Neutrophil (primary cell): ENCODE data around the gene OR10H5.

ENCODE experiments used
- H3K27ac ChIP-seq: fragments of 200-600 bp; sonication (generic); 2 replicates; pipeline ENCODE4 v1.5.1; 2016; ENCODE audit warnings: mild to moderate bottlenecking, moderate library complexity
- H3K27me3 ChIP-seq: fragments of 200-600 bp; sonication (generic); 2 replicates; pipeline ENCODE4 v1.6.0; 2016; ENCODE audit warnings: mild to moderate bottlenecking
- H3K36me3 ChIP-seq: fragments of 200-600 bp; sonication (generic); 2 replicates; pipeline ENCODE4 v1.5.1; 2017
- H3K4me1 ChIP-seq, 2 experiments: fragments of 200-600 bp in 1 of 2; sonication (generic) in 1 of 2; 1 replicate in 1 of 2; 2 replicates in 1 of 2; pipeline versions ENCODE4 v1.5.1 to v1.6.1; 2013 to 2016; ENCODE audit warnings: low read depth in 1 of 2, low read length in 1 of 2, mild to moderate bottlenecking in 1 of 2, moderate library complexity in 1 of 2; ENCODE audit not compliant: control insufficient read depth in 1 of 2, insufficient read depth in 1 of 2
- H3K4me3 ChIP-seq, 2 experiments: fragments of 200-600 bp in 1 of 2; sonication (generic) in 1 of 2; 1 replicate in 1 of 2; 2 replicates in 1 of 2; pipeline ENCODE4 v1.5.1; 2013 to 2016; ENCODE audit warnings: low read depth in 1 of 2, low read length in 1 of 2, mild to moderate bottlenecking in 1 of 2, moderate library complexity in 1 of 2
- H3K9me3 ChIP-seq: fragments of 200-600 bp; sonication (generic); 2 replicates; pipeline ENCODE4 v1.5.1; 2016
- TF ChIP-seq, protein P1 (sequence below): fragments of 200-600 bp; sonication (generic); IDR thresholded peaks from 2 replicates; pipeline ENCODE4 v1.5.1; 2016; ENCODE audit warnings: antibody characterized with exemption

The OR10H5 gene

DNA sequence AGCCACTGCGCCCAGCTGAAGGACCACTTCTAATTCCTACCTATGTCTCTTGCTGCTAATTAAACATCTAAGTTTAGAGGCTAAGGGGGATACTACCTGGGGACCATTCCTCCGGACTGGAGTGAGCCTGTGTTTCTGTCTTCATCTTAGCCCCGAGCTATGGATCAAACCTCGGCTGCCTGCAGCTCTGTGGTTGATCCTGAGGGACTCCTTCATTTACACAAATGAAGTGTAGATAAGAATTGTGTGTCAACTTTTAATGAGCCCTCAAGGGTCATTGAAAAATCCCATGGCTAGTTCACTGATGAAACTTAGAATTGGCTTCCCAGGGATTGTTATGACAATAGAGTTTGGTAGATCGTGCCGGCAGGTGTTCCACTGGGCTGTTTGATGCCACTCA, 59.5 kb downstream of the OR10H5 start:
- Histone ChIP-seq H3K9me3 (no peaks in the 10 kb centered on the region), H3K27ac (no peak overlapping the region), H3K36me3 (no peaks in the 10 kb centered on the region), H3K4me3 (no peak overlapping the region), H3K27me3 (no peaks in the 10 kb centered on the region), H3K4me1 (no peaks in the 10 kb centered on the region)
- TF ChIP-seq, protein P1, sequence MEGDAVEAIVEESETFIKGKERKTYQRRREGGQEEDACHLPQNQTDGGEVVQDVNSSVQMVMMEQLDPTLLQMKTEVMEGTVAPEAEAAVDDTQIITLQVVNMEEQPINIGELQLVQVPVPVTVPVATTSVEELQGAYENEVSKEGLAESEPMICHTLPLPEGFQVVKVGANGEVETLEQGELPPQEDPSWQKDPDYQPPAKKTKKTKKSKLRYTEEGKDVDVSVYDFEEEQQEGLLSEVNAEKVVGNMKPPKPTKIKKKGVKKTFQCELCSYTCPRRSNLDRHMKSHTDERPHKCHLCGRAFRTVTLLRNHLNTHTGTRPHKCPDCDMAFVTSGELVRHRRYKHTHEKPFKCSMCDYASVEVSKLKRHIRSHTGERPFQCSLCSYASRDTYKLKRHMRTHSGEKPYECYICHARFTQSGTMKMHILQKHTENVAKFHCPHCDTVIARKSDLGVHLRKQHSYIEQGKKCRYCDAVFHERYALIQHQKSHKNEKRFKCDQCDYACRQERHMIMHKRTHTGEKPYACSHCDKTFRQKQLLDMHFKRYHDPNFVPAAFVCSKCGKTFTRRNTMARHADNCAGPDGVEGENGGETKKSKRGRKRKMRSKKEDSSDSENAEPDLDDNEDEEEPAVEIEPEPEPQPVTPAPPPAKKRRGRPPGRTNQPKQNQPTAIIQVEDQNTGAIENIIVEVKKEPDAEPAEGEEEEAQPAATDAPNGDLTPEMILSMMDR: no peak

GRCh38 chr19:15850385-15850784, 62.9 kb downstream of the OR10H5 start:
- no peaks in the 10 kb centered on the region for H3K27me3 ChIP-seq
- H3K4me1 ChIP-seq: no peaks in the 10 kb centered on the region
- no peaks in the 10 kb centered on the region for H3K9me3 ChIP-seq
- H3K36me3 ChIP-seq: no peaks in the 10 kb centered on the region
- no peak overlapping the region for H3K27ac ChIP-seq
- TF ChIP-seq, protein P1: no peak
- H3K4me3 ChIP-seq: no peak overlapping the region
